ENCODE results near the gene SCLY.

- TF ChIP-seq CTCF (IDR thresholded peaks at IDR 0.05) (no peak), JAZF1 (CRISPR knock-in tag; IDR thresholded peaks at IDR 0.05) (no peak), CREM (CRISPR knock-in tag; IDR thresholded peaks at IDR 0.05) (no peak), ZBTB43 (CRISPR knock-in tag; IDR thresholded peaks at IDR 0.05) (no peak), TEAD4 (CRISPR knock-in tag; IDR thresholded peaks at IDR 0.05) (no peak), TCF7 (CRISPR knock-in tag; IDR thresholded peaks at IDR 0.05; ENCODE audit: low read depth) (no peak), RELA (CRISPR knock-in tag; IDR thresholded peaks at IDR 0.05; ENCODE audit: borderline replicate concordance) (no peak), ATF3 (CRISPR knock-in tag; conservative IDR thresholded peaks at IDR 0.05) (no peak), ATF1 (CRISPR knock-in tag; IDR thresholded peaks at IDR 0.05) (no peak), NR3C1 (CRISPR knock-in tag; conservative IDR thresholded peaks at IDR 0.05; ENCODE audit: low read depth) (no peak)
- TF ChIP-seq, protein P1, sequence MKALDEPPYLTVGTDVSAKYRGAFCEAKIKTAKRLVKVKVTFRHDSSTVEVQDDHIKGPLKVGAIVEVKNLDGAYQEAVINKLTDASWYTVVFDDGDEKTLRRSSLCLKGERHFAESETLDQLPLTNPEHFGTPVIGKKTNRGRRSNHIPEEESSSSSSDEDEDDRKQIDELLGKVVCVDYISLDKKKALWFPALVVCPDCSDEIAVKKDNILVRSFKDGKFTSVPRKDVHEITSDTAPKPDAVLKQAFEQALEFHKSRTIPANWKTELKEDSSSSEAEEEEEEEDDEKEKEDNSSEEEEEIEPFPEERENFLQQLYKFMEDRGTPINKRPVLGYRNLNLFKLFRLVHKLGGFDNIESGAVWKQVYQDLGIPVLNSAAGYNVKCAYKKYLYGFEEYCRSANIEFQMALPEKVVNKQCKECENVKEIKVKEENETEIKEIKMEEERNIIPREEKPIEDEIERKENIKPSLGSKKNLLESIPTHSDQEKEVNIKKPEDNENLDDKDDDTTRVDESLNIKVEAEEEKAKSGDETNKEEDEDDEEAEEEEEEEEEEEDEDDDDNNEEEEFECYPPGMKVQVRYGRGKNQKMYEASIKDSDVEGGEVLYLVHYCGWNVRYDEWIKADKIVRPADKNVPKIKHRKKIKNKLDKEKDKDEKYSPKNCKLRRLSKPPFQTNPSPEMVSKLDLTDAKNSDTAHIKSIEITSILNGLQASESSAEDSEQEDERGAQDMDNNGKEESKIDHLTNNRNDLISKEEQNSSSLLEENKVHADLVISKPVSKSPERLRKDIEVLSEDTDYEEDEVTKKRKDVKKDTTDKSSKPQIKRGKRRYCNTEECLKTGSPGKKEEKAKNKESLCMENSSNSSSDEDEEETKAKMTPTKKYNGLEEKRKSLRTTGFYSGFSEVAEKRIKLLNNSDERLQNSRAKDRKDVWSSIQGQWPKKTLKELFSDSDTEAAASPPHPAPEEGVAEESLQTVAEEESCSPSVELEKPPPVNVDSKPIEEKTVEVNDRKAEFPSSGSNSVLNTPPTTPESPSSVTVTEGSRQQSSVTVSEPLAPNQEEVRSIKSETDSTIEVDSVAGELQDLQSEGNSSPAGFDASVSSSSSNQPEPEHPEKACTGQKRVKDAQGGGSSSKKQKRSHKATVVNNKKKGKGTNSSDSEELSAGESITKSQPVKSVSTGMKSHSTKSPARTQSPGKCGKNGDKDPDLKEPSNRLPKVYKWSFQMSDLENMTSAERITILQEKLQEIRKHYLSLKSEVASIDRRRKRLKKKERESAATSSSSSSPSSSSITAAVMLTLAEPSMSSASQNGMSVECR (CRISPR knock-in tag; IDR thresholded peaks at IDR 0.05; ENCODE audit: borderline replicate concordance), result no peak
These were observed 16.5 kb downstream of the SCLY start for GRCh38 chr2:238077292-238077691.
